ENCODE measurements around the gene NTSR1.
A peak's percentile ranks its signal among the peaks of the same experiment; 100 is the strongest.

- TF ChIP-seq CTCF (IDR thresholded peaks at IDR 0.05) (peak in 1 of 5 experiments; percentile 22), POLR2A (IDR thresholded peaks at IDR 0.05) (no peak), POLR2AphosphoS5 (IDR thresholded peaks at IDR 0.05) (no peak)
Observed at GRCh38 chr20:62804021-62804626, 95.5 kb downstream of the NTSR1 start.
